ENCODE results near the gene TNFAIP2. TPM values are rescaled to one million over a fixed set of nuclear protein-coding genes. Genes with fewer than 3 reads are reported as not detected.

Gene TNFAIP2
- polyA plus RNA-seq, 3 donors: 22.4 to 29.4 (median 23.1) TPM

- DNase-seq (ENCODE audit: low read depth in 3 of 3, low spot score in 2 of 3): no peak
Measured at GRCh38 chr14:103091883-103092222, 31.4 kb upstream of the TNFAIP2 start.

- DNase-seq (ENCODE audit: low read depth in 3 of 3, low spot score in 2 of 3): no peak
Measured at GRCh38 chr14:103093856-103094405, 29.3 kb upstream of the TNFAIP2 start.

- no peak for DNase-seq (ENCODE audit: low read depth in 3 of 3, low spot score in 2 of 3)
Measured at GRCh38 chr14:103094406-103095209, 28.7 kb upstream of the TNFAIP2 start, which contains the start of gene EXOC3L4. EXOC3L4 (plus strand) TSS chr14:103094725; CDS start chr14:103100220, 5,495 bp downstream.

- no peak for DNase-seq (ENCODE audit: low read depth in 3 of 3, low spot score in 2 of 3)
Measured at GRCh38 chr14:103095210-103095778, 28.0 kb upstream of the TNFAIP2 start.

- no peak for DNase-seq (ENCODE audit: low read depth in 3 of 3, low spot score in 2 of 3)
Measured at GRCh38 chr14:103096387-103096786, 26.9 kb upstream of the TNFAIP2 start.

GRCh38 chr14:103097244-103097993 lies 25.8 kb upstream of the TNFAIP2 start:
- no peak for DNase-seq (ENCODE audit: low read depth in 3 of 3, low spot score in 2 of 3)

GRCh38 chr14:103097994-103098957 lies 25.0 kb upstream of the TNFAIP2 start:
- no peak for DNase-seq (ENCODE audit: low read depth in 3 of 3, low spot score in 2 of 3)

- no peak for DNase-seq (ENCODE audit: low read depth in 3 of 3, low spot score in 2 of 3)
Measured at GRCh38 chr14:103099081-103099732, 24.1 kb upstream of the TNFAIP2 start.

GRCh38 chr14:103099733-103100280 lies 23.5 kb upstream of the TNFAIP2 start:
- no peak for DNase-seq (ENCODE audit: low read depth in 3 of 3, low spot score in 2 of 3)

- no peak for DNase-seq (ENCODE audit: low read depth in 3 of 3, low spot score in 2 of 3)
Measured at GRCh38 chr14:103100281-103101121, 22.8 kb upstream of the TNFAIP2 start.

- no peak for DNase-seq (ENCODE audit: low read depth in 3 of 3, low spot score in 2 of 3)
Measured at GRCh38 chr14:103101257-103101962, 21.9 kb upstream of the TNFAIP2 start.

GRCh38 chr14:103101963-103102688 lies 21.1 kb upstream of the TNFAIP2 start:
- DNase-seq (ENCODE audit: low read depth in 3 of 3, low spot score in 2 of 3): no peak

- DNase-seq (ENCODE audit: low read depth in 3 of 3, low spot score in 2 of 3): no peak
Measured at GRCh38 chr14:103102689-103103260, 20.5 kb upstream of the TNFAIP2 start.

GRCh38 chr14:103103461-103104388 lies 19.5 kb upstream of the TNFAIP2 start:
- no peak for DNase-seq (ENCODE audit: low read depth in 3 of 3, low spot score in 2 of 3)

GRCh38 chr14:103104389-103104653 lies 18.9 kb upstream of the TNFAIP2 start:
- DNase-seq (ENCODE audit: low read depth in 3 of 3, low spot score in 2 of 3): no peak
